HG03457 (cell line): Measurements from ENCODE around the gene PLS1.
"Not testable (repeated sequence)": the region's sequence is repeated elsewhere in the genome, so short reads cannot be mapped to it uniquely, and the experiment has no call there.

Experiments used
- ATAC-seq: cut with Tn5 transposase; IDR thresholded peaks from one replicate; pipeline ENCODE4 v1.9.1; 2021; ENCODE audit warnings: moderate number of reproducible peaks; ENCODE audit not compliant: unreplicated experiment

PLS1 gene, protein sequence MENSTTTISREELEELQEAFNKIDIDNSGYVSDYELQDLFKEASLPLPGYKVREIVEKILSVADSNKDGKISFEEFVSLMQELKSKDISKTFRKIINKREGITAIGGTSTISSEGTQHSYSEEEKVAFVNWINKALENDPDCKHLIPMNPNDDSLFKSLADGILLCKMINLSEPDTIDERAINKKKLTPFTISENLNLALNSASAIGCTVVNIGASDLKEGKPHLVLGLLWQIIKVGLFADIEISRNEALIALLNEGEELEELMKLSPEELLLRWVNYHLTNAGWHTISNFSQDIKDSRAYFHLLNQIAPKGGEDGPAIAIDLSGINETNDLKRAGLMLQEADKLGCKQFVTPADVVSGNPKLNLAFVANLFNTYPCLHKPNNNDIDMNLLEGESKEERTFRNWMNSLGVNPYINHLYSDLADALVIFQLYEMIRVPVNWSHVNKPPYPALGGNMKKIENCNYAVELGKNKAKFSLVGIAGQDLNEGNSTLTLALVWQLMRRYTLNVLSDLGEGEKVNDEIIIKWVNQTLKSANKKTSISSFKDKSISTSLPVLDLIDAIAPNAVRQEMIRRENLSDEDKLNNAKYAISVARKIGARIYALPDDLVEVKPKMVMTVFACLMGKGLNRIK

DNA sequence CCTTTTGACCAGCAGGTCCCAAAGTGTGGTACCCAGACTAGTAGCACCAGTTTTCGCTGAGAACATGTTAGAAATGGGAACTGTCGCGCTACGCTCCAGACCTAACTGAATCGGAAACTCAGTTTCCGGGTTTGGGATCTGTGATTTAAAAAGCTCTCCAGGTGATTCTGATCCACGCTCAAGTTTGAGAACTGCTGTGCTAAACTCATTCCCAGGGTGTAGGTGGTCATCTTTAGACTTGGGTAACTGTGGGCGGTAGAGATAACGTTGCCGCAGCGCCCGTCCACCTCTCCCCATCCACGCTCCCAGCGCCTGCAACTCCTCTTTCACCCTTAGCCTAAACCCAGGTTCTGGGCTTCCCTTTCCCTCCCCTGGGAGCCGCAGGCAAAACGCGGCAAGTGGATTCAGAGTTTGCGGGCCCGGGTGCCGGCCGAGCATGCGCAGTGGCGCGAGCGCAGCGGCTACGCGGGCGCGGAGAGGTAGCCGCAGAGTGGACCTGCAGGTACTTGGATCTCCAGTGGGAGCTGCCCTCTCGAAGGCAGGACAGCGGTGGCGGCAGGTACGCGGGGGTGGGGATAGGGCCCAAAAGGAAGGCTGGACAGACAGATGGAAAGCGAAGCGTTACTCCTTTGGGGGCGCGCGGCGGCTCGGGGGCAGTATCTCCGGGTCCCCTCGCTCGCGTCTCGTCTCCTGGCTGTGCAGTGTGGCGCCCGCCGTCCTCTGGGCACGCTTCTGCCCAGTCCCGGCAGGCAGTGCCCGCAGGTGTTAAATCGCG, at the start of gene PLS1:
TSS of gene PLS1 (plus strand) at position 443 of the 775 bp plus-strand sequence. CDS start 67,845 bp downstream, outside the sequence.
- ATAC-seq: peak; percentile 80

DNA sequence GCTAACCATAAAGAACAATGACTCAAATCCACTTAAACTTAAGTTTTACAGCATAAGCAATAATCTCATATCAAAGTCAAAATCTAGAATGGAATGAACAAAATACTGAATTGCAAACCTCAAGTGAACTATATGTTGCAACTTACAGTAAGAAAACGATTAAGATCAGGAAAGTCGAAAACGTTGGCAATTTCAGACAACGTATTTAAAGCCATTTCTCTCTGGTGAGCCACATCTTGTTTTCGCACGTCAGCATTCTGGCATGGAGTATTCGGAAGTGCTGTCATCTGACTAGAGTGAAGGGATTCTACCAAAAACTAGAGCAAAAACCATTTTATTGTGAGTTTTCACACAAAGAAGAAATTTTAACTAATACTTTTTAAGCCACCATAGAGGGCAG, 46.2 kb upstream of the PLS1 start:
- no peak for ATAC-seq

DNA sequence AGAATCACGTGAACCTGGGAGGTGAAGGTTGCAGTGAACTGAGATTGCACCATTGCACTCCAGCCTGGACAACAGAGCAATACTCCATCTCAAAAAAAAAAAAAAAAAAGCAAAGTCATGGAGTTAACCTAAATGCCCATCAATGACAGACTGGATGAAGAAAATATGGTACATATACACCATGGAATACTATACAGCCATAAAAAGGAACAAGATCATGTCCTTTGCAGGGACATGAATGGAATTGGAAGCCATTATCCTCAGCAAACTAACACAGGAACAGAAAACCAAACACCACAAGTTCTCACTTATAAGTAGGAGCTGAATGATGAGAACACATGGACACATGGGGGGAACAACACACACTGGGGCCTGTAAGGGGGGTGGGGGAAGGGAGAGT, 43.6 kb upstream of the PLS1 start:
- ATAC-seq: not testable (repeated sequence)

DNA sequence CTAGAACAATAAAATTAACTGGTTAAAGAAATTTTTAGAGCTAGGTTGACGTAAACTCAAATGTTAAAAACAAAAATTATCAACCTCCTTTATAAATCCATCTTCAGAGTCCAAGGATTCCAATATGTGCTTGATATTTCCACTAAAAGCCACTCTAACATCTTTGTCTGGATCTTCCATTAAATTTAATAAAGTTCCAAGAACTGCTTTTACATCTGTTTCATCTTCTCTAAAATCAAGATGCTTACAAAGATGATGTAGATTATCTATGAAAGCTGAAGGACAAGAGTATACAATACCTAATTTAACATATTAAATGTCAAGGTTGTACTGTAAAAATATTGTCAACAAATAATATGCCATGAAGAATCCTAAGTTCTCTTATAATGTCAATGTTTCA, 42.5 kb upstream of the PLS1 start:
- no peak for ATAC-seq

DNA sequence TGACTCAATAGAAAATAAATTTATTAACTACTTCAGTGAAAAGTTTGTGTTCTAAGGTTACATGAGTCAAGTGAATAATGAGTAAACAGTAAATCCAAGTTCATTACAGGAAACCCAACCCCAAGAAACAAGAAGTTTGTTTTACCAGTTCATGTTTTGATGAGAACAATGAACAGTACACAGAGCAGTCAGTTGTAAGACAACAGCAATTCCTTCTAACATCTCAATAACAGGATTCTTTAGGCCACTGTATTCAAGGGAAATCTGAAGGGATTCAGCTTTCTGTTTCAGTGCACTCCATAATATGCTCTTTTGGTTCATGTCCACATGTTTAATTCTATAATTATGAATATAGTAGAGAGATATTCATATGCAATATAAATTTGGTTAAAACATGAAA, 36.1 kb upstream of the PLS1 start:
- ATAC-seq: no peak

DNA sequence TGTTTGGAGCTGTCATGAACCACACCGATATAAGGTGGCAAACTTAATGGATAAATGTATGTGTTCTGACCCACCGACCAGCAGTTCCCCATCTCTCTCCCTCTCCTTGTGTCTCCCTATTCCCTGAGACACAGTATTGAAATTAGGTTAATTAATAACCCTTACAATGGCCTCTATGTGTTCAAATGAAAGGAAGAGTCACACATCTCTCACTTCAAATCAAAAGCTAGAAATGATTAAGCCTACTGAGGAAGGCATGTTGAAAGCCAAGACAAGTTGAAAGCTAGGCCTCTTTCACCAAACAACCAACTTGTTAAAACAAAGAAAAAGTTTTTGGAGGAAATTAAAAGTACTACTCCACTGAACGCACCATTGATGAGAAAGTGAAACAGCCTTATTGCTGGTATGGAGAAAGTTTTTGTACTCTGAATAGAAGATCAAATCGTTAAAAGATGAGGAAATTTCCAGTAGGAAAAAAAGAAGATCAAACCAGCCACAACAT, 32.6 kb upstream of the PLS1 start:
- no peak for ATAC-seq

DNA sequence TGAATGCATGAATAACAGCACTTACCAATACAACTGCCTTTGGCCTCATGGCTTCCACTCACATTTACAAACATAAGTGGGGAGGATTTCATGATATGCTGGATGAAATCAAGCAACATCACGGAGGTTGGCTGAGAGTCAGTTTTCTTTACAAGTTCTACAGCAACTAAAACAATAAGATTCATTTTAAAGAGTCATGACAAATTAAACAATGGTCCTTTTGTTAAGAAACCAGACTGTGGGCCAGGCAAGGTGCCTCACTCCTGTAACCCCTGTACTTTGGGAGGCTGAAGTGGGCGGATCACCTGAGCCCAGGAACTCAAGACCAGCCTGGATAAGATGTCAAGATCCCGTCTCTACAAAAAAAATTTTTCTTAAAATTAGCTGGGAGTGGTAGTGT, 30.1 kb upstream of the PLS1 start:
- no peak for ATAC-seq

DNA sequence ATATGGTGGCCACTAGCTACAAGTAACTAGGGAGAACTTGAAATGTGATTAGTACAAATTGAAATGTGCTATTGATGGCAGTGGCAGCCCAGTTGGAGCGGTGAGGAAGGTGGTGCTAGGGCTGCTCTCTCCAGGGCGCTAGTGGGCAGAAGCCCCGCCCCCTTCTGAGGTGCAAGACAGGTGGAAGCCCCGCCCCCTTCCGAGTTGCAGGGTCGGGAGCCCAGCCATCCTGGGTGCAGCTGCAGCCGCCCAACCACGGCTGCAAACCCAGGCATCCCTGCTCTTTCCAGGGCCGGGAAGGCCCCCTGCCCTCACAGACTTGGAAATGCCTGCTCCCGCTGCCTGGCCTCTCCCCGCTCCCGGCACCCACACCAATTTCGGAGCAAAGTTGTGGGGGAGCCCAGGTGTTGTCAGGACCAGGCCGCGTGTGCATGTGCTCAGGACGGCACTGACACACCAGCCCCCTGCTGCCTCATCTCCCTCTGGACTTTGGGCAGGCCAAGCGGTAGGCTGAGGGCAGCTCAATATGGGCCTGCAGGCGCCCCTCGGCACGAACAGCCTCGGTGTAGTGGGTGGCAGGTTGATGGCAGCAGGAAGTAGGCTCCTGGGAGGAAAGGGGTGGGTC, 27.7 kb upstream of the PLS1 start:
- ATAC-seq: no peak

DNA sequence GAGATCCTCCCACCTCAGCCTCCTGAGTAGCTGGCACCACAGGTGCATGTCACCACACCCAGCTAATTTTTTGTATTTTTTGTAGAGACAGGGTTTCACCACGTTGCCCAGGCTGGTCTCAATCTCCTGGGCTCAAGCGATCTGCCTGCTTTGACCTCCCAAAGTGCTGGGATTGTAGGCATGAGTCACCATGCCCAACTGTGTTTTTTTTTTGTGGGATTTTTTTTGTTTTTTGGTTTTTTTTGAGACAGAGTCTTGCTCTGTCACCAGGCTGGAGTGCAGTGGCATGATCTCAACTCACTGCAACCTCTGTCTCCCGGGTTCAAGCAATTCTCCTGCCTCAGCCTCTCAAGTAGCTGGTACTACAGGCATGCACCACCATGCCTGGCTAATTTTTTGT, 26.8 kb upstream of the PLS1 start:
- ATAC-seq: not testable (repeated sequence)

DNA sequence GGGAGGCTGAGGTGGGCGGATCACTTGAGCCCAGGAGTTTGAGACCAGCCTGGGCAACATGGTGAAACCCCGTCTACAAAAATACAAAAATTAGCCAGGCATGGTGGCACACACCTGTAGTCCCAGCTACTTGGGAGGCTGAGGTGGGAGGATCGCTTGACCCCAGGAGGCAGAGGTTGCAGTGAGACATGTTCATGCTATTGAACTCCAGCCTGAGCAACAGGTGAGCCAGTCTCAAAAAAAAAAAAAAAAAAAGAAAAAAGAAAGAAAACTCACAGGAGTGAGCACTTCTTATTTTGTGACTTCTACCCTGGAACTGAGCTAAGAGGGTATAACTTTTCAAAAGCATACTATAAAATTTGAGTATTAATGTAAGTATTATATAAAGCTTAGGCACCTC, 22.0 kb upstream of the PLS1 start:
- not testable (repeated sequence) for ATAC-seq

DNA sequence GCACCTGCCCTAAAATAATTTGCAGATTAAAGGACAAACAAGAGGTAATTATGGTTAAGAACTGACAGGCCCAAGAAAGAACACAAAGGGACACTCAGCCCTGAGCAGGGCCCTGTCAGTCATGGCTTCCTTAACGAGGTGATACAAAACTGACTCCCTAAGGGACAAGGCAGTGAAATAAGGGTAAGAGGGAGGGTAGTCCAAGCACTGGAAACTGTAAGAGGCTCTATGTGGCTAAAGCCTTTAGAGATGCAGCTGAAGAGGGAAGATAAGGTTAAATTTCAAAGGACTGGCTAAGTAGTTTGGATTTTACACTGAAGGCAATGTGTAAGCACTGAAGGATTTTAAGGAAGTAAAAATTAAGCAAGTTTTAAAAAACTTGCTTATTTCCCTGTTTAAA, 21.5 kb upstream of the PLS1 start:
- ATAC-seq: no peak

DNA sequence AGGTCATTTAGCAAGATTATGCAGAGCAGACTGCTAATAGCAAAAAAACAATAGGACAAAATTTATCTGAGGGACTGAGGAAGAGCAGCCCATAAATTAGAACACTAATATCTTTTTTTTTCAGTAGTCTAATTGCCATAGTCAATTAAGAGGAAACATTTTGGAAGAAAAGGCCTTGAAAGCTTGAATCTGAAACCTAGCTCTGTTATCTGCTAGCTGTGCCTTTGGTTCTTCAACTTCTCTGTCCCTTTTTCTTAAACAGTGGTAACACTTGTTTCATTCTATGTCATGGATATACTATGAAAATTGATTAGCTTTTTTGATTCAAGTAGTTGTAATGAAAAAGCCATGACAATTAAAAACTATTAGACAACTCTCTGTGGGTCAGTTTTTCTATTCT, 19.4 kb upstream of the PLS1 start:
- ATAC-seq: no peak

DNA sequence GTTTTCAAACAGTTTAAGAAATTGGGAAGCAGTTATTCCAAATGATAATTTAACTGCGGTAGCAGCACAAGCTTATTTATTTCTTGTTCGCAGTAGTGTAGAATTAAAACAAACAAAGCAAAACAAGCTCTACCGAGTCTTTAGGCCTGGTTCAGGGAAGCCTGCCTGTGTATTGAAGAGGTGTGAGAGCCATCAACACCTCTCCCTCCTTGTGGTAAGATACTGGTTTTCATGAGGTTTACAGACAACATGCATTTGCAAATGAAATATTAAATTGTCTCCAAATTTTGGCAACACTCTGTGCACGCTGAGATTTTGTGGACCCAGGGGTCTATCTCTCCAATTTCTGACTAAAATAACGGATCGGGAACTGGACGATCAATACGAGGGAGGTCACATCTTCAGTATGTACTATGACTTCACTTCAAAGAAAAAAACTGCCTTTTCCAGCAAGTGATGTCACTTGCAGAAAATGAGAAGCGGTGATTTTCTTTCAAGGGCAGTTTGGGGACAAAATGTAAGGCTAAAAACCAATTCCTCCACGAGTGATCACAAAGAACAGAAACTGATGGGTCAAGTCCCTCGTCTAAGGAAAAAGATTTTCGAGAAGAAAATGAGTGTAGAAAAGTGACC, 18.4 kb upstream of the PLS1 start:
- ATAC-seq: no peak

DNA sequence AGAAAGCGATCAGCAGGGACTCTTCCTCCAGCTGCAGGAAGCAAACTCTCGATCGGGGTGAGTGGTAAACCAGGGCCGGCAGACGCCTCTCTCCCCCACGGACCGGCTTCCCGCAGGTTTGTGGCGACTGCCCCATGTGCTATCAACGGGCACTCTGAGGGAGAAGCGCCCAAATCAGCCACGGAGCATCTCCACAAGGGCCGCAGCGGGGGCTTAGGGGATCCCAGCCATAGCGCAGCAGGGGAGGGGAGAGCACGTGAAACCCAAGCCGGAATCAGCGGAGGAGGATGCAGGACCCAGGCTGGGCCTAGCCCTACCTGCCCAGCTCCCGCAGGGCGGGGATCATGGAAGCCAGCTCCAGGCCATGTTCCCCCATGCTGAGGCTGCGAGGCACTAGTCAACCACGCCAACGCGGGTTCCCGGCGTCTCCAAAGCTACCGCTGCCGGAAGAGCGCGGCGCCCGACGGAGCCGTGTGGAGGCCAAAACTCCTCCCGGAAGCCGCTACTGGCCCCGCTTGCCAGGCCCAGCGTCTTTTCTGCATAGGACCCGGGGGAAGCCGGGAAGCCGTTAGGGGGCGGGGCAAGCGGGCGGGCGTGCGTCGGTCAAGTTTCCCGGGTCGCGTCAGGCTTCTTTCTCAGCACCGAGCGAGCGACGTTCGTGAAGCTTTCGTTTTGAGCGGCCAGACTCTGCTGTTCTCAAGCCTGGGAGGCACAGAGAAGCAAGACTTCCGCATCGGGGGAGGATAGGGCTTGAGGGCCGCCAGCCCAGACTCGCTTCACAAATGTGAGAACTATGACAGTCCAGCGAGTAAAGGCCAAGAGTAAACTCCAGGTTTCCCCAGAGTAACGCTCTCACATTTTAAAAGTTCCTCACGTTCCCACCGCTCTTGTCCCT, 17.6 kb upstream of the PLS1 start, which contains the start of gene ATR:
TSS of gene ATR (minus strand) at position 405 of the 895 bp plus-strand sequence. CDS start at position 376, 29 bp downstream.
- peak; percentile 93 for ATAC-seq

DNA sequence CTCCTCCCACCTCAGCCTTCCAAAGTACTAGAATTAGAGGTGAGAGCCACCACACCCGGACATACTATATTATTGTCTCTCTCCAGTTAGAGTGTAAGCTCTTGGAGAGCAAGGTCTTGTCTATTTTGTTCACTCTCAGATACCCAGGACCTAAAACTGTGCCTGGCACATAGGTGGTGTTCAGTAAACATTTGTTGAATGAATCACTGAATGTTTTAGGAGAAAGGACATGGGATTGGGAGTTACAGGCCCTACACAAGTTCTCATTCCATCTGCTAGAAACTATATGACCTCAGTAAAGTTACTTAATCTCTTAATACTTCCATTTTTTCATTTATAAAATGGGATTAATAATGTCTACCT, 16.2 kb upstream of the PLS1 start:
- ATAC-seq: no peak

DNA sequence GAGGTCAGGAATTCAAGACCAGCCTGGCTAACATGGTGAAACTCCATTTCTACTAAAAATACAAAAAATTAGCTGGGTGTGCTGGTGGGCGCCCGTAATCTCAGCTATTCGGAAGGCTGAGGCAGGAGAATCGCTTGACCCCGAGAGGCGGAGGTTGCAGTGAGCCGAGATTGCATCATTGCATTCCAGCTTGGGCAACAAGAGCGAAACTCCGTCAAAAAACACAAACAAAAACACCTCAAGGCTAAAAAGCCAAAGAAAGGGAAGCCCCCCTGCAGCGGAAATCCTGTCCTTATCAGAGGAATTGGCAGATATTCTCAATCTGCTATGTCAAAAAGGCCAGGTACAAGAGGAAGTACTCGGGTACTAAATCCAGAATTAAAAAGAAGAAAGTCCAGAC, 15.1 kb upstream of the PLS1 start:
- not testable (repeated sequence) for ATAC-seq

DNA sequence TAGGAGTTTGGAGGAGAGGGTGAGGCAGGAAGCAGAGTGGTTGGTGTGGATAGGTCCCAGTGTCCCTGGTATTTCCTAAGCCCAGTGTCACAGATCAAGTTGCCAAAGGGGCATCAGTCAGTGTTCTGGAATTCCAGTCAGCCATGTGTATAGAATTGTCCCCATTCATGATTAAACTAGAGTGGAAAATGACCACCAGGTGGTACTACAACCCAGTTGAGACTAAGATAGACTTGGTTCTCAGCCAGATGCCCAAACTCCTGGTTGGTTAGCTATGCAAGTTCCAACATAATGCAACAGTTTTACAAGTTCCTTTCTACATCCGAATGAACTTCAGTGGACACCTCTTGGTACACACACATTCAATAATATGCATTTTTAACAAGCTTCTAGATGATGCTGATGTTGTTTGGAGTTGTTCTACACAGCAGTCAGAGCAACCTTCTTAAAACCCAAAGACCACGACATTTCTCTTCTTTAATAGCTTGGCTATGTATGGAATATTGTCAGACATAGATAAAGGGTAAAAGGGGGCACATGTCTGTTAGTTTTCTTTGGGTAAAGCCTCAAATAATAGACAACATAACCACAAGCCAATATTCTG, 9.3 kb upstream of the PLS1 start:
- peak; percentile 53 for ATAC-seq

DNA sequence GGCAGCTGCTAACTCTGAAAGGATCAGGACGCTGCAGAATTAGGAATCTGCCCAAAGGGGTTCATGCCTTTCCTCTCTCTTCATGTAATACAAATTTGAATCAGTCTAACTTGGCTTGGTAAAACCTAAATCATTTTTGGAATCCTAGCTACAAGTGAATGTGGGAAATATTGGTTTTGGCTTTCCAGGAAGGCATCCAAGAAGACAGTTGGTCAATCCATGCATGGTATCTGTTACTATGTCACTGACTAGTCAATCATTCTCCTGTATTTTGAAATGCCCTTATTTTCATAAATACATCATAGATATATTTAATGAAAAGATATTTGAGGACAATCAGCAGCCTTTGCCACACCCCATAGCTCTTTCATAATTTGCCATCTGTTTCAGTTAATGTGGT, 7.5 kb upstream of the PLS1 start:
- no peak for ATAC-seq

DNA sequence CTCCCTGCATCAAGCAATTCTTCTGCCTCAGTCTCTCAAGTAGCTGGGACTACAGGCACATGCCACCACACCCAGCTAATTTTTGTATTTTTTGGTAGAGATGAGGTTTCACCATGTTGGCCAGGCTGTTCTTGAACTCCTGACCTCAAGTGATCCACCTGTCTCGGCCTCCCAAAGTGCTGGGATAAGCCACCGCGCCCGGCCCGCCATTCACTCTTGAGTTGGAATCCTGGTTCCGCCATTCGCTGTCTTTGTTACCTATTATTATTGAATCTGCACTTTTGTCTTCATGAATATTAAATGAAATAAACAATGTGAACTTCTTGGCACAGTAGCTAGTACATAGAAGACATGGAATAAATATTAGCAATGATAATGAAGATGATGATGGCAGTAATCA, 3.9 kb upstream of the PLS1 start:
- ATAC-seq: not testable (repeated sequence)
